ENCODE data around the gene TARS3. TPM values are rescaled to one million over a fixed set of nuclear protein-coding genes. Genes with fewer than 3 reads are reported as not detected.
"Not testable (repeated sequence)": the region's sequence is repeated elsewhere in the genome, so short reads cannot be mapped to it uniquely, and the experiment has no call there.

Gene TARS3
- total and polyA plus RNA-seq, 2 donors (not counting 3 experiments of a cell fraction or from before 2014, with no cell fraction given), result 0.91 to 8.2 TPM

DNA sequence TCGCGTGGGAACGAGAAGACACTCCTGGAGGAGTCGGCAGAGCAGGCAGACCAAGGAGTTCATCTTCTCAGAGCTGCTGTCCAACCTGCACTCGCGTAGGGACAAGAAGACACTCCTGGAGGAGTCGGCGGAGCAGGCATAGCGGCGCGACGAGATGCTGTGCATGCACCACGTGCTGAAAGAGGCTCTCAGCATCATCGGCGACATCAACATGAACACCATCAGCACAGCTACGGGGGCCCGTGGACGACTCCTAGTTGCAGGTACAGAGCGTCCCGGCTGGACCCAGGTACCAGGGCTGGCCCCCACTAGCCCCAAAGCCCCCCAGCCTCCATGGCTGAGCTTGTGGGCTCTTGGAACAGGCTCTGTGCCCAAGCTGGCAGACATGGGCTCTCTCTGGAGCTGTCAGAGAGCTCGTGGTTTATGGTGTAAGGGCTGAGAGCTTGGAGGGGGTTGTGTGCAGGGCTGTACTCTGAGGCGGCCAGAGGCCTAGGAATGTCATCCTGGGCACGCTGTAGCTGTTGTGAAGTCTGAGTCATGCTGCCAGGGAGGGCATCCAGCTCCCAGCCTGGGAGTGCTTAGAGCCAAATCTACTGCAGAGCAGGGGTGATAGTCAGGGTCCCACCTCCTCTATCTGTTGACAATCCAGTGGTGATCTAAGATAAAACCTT is 40.5 kb upstream of the TARS3 start:
- H3K4me1 ChIP-seq (ENCODE audit: control insufficient read depth, extremely low read depth, insufficient read depth, low read length); DNase-seq (ENCODE audit: low read depth, low spot score); H2AFZ ChIP-seq (ENCODE audit: low read depth, low read length); intact Hi-C loops (cut with micrococcal nuclease); H4K20me1 ChIP-seq (replicated peaks; ENCODE audit: control insufficient read depth, extremely low read depth, insufficient read depth, low read length); H3K9me3 ChIP-seq (replicated peaks; ENCODE audit: control insufficient read depth, insufficient read depth, low read length); BruUV-seq (replicated peaks); H3K4me3 ChIP-seq (replicated peaks in 1 of 3; ENCODE audit: insufficient read depth in 1 of 3, low read depth in 1 of 3, low read length in 3 of 3); CTCF ChIA-PET; H3K9me1 ChIP-seq (replicated peaks; ENCODE audit: control insufficient read depth, extremely low read depth, insufficient read depth, low read length); H3K36me3 ChIP-seq (ENCODE audit: control insufficient read depth in 2 of 2, extremely low read depth in 1 of 2, insufficient read depth in 2 of 2, low read length in 2 of 2); H3K27ac ChIP-seq (ENCODE audit: insufficient read depth, low read depth, low read length); H3K4me2 ChIP-seq (ENCODE audit: insufficient read depth, low read length); H3K79me2 ChIP-seq (ENCODE audit: control insufficient read depth, insufficient read depth, low read length); POLR2A ChIA-PET; FAIRE-seq; H3K9ac ChIP-seq (replicated peaks; ENCODE audit: extremely low read depth, insufficient read depth, low read length); dilution Hi-C loops (cut with MboI; ENCODE audit: extremely low pct_ligation_motif_present, low sequenced_read_pairs); H3K27me3 ChIP-seq (ENCODE audit: control insufficient read depth in 2 of 2, insufficient read depth in 2 of 2, low read length in 2 of 2): not testable (repeated sequence)

DNA sequence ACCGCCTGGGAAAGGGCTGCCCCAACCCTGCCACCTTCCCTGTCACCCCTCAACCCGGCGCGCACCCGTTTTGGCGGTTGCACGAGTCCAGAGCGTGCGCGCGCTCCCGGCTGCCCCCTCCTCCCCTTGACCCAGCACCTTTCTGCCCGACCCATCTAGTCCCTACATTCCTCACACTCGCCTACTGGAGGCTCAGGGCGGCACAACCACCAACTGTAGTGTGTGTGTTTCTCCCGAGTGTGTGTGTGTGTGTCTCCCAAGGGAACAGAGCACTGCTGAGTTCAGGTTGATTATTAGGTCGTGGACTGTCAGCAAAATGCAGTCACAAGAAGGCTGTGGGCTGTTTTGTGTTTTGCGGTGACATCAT is 22.4 kb upstream of the TARS3 start:
- dilution Hi-C loops (cut with MboI; ENCODE audit: extremely low pct_ligation_motif_present, low sequenced_read_pairs); H3K79me2 ChIP-seq (ENCODE audit: control insufficient read depth, insufficient read depth, low read length); H2AFZ ChIP-seq (ENCODE audit: low read depth, low read length); H3K9ac ChIP-seq (replicated peaks; ENCODE audit: extremely low read depth, insufficient read depth, low read length); H3K9me1 ChIP-seq (replicated peaks; ENCODE audit: control insufficient read depth, extremely low read depth, insufficient read depth, low read length); H3K9me3 ChIP-seq (replicated peaks; ENCODE audit: control insufficient read depth, insufficient read depth, low read length); H3K4me2 ChIP-seq (ENCODE audit: insufficient read depth, low read length); H4K20me1 ChIP-seq (replicated peaks; ENCODE audit: control insufficient read depth, extremely low read depth, insufficient read depth, low read length); CTCF ChIA-PET; POLR2A ChIA-PET; H3K27me3 ChIP-seq (ENCODE audit: control insufficient read depth in 2 of 2, insufficient read depth in 2 of 2, low read length in 2 of 2); H3K4me3 ChIP-seq (replicated peaks in 1 of 3; ENCODE audit: insufficient read depth in 1 of 3, low read depth in 1 of 3, low read length in 3 of 3); H3K27ac ChIP-seq (ENCODE audit: insufficient read depth, low read depth, low read length); H3K4me1 ChIP-seq (ENCODE audit: control insufficient read depth, extremely low read depth, insufficient read depth, low read length); H3K36me3 ChIP-seq (ENCODE audit: control insufficient read depth in 2 of 2, extremely low read depth in 1 of 2, insufficient read depth in 2 of 2, low read length in 2 of 2); DNase-seq (ENCODE audit: low read depth, low spot score): not testable (repeated sequence)
- TSS peak; percentile 40 for BruUV-seq (replicated peaks)
- peak; percentile 64 for FAIRE-seq
- intact Hi-C loops (cut with micrococcal nuclease), result loop anchor here (10.0 kb wide), 1 partner anchor 1932 kb away; no protein-coding TSS in a partner anchor

DNA sequence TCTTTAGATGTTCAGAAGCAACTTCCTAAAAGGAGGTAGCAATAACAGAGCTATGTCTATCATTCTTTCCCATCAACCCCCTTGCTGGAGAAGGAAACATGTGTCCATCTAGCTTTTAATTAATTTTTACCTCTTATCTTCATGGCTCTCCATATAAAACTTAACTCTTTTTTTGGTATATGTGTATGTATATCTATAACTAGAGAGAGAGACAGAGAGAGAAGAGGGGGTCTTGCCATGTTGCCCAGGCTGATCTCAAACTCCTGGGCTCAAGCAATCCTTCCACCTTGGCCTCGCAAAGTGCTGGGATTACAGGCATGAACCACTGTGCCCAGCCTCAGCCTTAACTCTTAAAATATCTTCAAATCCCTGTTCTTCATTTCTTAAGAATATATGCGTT is 10.6 kb upstream of the TARS3 start:
- intact Hi-C loops (cut with micrococcal nuclease); DNase-seq (ENCODE audit: low read depth, low spot score); H3K9me3 ChIP-seq (replicated peaks; ENCODE audit: control insufficient read depth, insufficient read depth, low read length); H4K20me1 ChIP-seq (replicated peaks; ENCODE audit: control insufficient read depth, extremely low read depth, insufficient read depth, low read length); H3K79me2 ChIP-seq (ENCODE audit: control insufficient read depth, insufficient read depth, low read length); H3K27ac ChIP-seq (ENCODE audit: insufficient read depth, low read depth, low read length); H3K9ac ChIP-seq (replicated peaks; ENCODE audit: extremely low read depth, insufficient read depth, low read length); H3K36me3 ChIP-seq (ENCODE audit: control insufficient read depth in 2 of 2, extremely low read depth in 1 of 2, insufficient read depth in 2 of 2, low read length in 2 of 2); H3K4me2 ChIP-seq (ENCODE audit: insufficient read depth, low read length); H3K4me3 ChIP-seq (replicated peaks in 1 of 3; ENCODE audit: insufficient read depth in 1 of 3, low read depth in 1 of 3, low read length in 3 of 3); H3K27me3 ChIP-seq (ENCODE audit: control insufficient read depth in 2 of 2, insufficient read depth in 2 of 2, low read length in 2 of 2); H3K4me1 ChIP-seq (ENCODE audit: control insufficient read depth, extremely low read depth, insufficient read depth, low read length); H2AFZ ChIP-seq (ENCODE audit: low read depth, low read length); dilution Hi-C loops (cut with MboI; ENCODE audit: extremely low pct_ligation_motif_present, low sequenced_read_pairs); POLR2A ChIA-PET; BruUV-seq (replicated peaks); H3K9me1 ChIP-seq (replicated peaks; ENCODE audit: control insufficient read depth, extremely low read depth, insufficient read depth, low read length); FAIRE-seq: not testable (repeated sequence)
- CTCF ChIA-PET, result interaction anchor here (0.6 kb wide), 1 partner anchor 15 kb away, joined by 3 read pairs; no protein-coding TSS in a partner anchor
